K562 (cell line): ENCODE measurements around the gene MAP4K1. TPM values are rescaled to one million over a fixed set of nuclear protein-coding genes. Genes with fewer than 3 reads are reported as not detected.

Experiments used
- BRD9 ChIP-seq: fragments of 450-650 bp; IDR thresholded peaks from 2 replicates; pipeline ENCODE4 v1.6.1; 2018; ENCODE audit warnings: low read depth; ENCODE audit not compliant: partially characterized antibody
- DPF2 ChIP-seq: fragments of 450-650 bp; IDR thresholded peaks from 2 replicates; pipeline ENCODE4 v1.6.1; 2016
- ETV6 ChIP-seq, 3 experiments: fragments of 150-350 bp in 1 of 3; sonication (generic) in 1 of 3; formaldehyde crosslinking in 1 of 3; IDR thresholded peaks; 2 replicates each; pipeline versions ENCODE4 v1.6.1 to v1.8.0; 2014 to 2022; ENCODE audit warnings: borderline replicate concordance in 2 of 3, low read depth in 2 of 3, antibody characterized with exemption in 1 of 3, low read length in 1 of 3, mild to moderate bottlenecking in 1 of 3, missing genetic modification reagents in 1 of 3
- HDAC6 ChIP-seq: IDR thresholded peaks from 2 replicates; pipeline ENCODE4 v1.6.1; 2012; ENCODE audit warnings: low read depth, mild to moderate bottlenecking, control low read depth, inconsistent platforms, low read length, moderate library complexity
- HMG20A ChIP-seq: fragments of 450-650 bp; formaldehyde crosslinking; conservative IDR thresholded peaks from 2 replicates; pipeline ENCODE4 v1.4.0; 2020; ENCODE audit warnings: mild to moderate bottlenecking, mixed read lengths
- KLF16 ChIP-seq: IDR thresholded peaks from 2 replicates; pipeline ENCODE4 v1.6.1; 2016; ENCODE audit warnings: antibody characterized with exemption
- LEF1 ChIP-seq: fragments of 450-650 bp; IDR thresholded peaks from 2 replicates; pipeline ENCODE4 v1.6.1; 2016; ENCODE audit warnings: mild to moderate bottlenecking
- NFE2 ChIP-seq: IDR thresholded peaks from 2 replicates; pipeline ENCODE4 v1.6.1; 2014; ENCODE audit warnings: antibody characterized with exemption, low read depth
- PHB ChIP-seq: fragments of 250-450 bp; sonication (Bioruptor Pico); IDR thresholded peaks from 2 replicates; pipeline ENCODE4 v1.5.0; 2021
- POLR2H ChIP-seq: IDR thresholded peaks from 2 replicates; pipeline ENCODE4 v1.6.1; 2016; ENCODE audit warnings: missing genetic modification characterization, low read depth, mild to moderate bottlenecking, control low read depth, missing compliant biosample characterization, moderate library complexity
- RAD51 ChIP-seq: fragments of 450-650 bp; IDR thresholded peaks from 2 replicates; pipeline ENCODE4 v1.7.1; 2016; ENCODE audit warnings: low read depth, mild to moderate bottlenecking, borderline replicate concordance
- RB1 ChIP-seq: fragments of 450-650 bp; IDR thresholded peaks from 2 replicates; pipeline ENCODE4 v1.6.1; 2017; ENCODE audit warnings: low read depth, mild to moderate bottlenecking
- SPI1 ChIP-seq: IDR thresholded peaks from 2 replicates; pipeline ENCODE4 v1.6.1; 2011; ENCODE audit warnings: low read depth, low read length, control low read depth, borderline replicate concordance
- STAT5A ChIP-seq: IDR thresholded peaks from 2 replicates; pipeline ENCODE4 v1.6.1; 2012; ENCODE audit warnings: low read length, inconsistent platforms, borderline replicate concordance
- TBL1XR1 ChIP-seq, 2 experiments: IDR thresholded peaks; 2 replicates each; pipeline ENCODE4 v1.6.1; 2012; ENCODE audit warnings: improper control_type of control experiment in 2 of 2, low read length in 2 of 2, mild to moderate bottlenecking in 1 of 2
- ZNF408 ChIP-seq: fragments of 250-450 bp; sonication (Bioruptor Pico); IDR thresholded peaks from 2 replicates; pipeline ENCODE4 v1.4.0; 2020; ENCODE audit warnings: low read depth, mild to moderate bottlenecking, moderate library complexity
- ZNF583 ChIP-seq: fragments of 250-450 bp; sonication (Bioruptor Pico); IDR thresholded peaks from 2 replicates; pipeline ENCODE4 v1.4.0; 2020
- ZNF695 ChIP-seq: fragments of 450-650 bp; formaldehyde crosslinking; IDR thresholded peaks from 2 replicates; pipeline ENCODE4 v1.4.0; 2020; ENCODE audit warnings: mild to moderate bottlenecking, moderate library complexity
- ZNF79 ChIP-seq: fragments of 250-450 bp; sonication (Bioruptor Pico); IDR thresholded peaks from 2 replicates; pipeline ENCODE4 v1.4.0; 2020; ENCODE audit warnings: low read depth, mild to moderate bottlenecking, moderate library complexity
- polyA plus RNA-seq, 8 experiments: library from polyadenylated mRNA; depleted of rRNA in 4 of 8; stranded (reverse) in 5 of 8; unstranded in 3 of 8; fragments of >200 nt; fragmentation: Nextera tagmentation in 2 of 8; fragmentation: Illumina TruSeq in 1 of 8; extraction: Ambion mirVana in 2 of 8; extraction: Trizol in 1 of 8; gene quantifications; 2 replicates each; pipeline versions ENCODE4 v1.2.1 to v1.2.3, GENCODE V29; 2011 to 2014; ENCODE audit warnings: inconsistent platforms in 1 of 8, missing spikeins in 1 of 8
- total RNA-seq, 7 experiments: library from RNA; depleted of rRNA in 6 of 7; stranded (reverse); fragments of >200 nt in 6 of 7; fragmentation: Illumina TruSeq in 2 of 7; extraction: Trizol in 2 of 7; gene quantifications; 2 replicates each; pipeline versions ENCODE4 v1.2.1 to v1.2.3, GENCODE V29; 2011 to 2021; ENCODE audit warnings: low replicate concordance in 1 of 7
- TF ChIP-seq, protein P1 (sequence below): conservative IDR thresholded peaks from 2 replicates; pipeline ENCODE4 v1.6.1; 2011; ENCODE audit warnings: low read depth, mild to moderate bottlenecking, low read length; ENCODE audit not compliant: control insufficient read depth
- TF ChIP-seq, protein P2 (sequence below): fragments of 450-650 bp; conservative IDR thresholded peaks from 2 replicates; pipeline ENCODE4 v1.6.1; 2016; ENCODE audit warnings: missing genetic modification characterization, low read depth, mild to moderate bottlenecking, control low read depth, missing compliant biosample characterization
- TF ChIP-seq, protein P3 (sequence below): fragments of 250-450 bp; sonication (Bioruptor Pico); IDR thresholded peaks from 2 replicates; pipeline ENCODE4 v1.5.0; 2020; ENCODE audit warnings: mild to moderate bottlenecking, borderline replicate concordance
- TF ChIP-seq, protein P4 (sequence below): IDR thresholded peaks from 2 replicates; pipeline ENCODE4 v1.6.1; 2016; ENCODE audit warnings: missing genetic modification characterization, missing compliant biosample characterization

The MAP4K1 gene
- total and polyA plus RNA-seq, 9 of the 15 experiments (the other 6 are each of a cell fraction or from before 2014, with no cell fraction given) = 0.14 to 3.2 (median 0.73) TPM; not detected in 1

DNA sequence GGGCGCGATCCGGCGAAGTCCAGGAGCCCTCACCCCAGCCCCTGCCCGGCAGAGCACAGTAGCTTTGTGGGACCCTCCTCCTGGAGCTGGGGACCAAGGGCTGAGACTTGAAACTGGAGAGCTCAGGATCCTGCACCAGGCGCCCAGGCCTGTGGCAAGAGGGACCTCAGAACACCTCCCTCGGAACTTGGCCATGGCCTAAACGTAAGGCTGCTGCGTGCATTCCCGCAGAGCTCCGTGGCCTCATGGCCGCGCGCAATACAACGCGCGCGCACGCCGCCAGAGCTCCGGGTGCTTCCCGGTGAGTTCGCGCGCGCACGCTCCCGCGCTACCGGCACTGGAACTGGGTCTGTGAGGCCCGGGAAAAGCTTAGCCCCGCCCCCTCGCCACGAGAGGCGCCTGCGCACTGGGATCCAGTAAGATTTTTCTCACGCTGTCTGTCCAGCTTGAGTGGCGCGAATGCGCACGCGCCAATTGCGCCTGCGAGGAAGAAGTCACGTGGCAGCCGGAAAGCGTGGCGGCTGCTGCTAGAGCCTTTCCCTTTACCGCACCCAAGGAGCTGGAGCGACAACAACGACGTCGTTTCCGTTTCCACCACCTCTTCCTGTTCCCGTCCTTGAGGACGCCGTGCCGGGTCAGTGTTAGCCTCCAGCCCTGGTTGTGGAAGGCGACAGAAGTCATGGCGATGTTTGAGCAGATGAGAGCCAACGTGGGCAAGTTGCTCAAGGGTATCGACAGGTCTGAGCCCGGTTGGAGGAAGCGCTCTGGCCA lies 1.0 kb upstream of the MAP4K1 start, which contains the start of gene EIF3K (continued):
- peak in 1 of 2 experiments; percentile 22; a peak in 2 of 4 replicates for TF ChIP-seq ETV6 (IDR thresholded peaks at IDR 0.05; ENCODE audit: borderline replicate concordance in 1 of 2, low read depth in 2 of 2, low read length in 1 of 2)
- TF ChIP-seq ETV6 (CRISPR knock-in tag; IDR thresholded peaks at IDR 0.05; ENCODE audit: borderline replicate concordance) = no peak
- no peak for TF ChIP-seq LEF1
- no peak for TF ChIP-seq ZNF408 (CRISPR knock-in tag)
- TF ChIP-seq, protein P1, sequence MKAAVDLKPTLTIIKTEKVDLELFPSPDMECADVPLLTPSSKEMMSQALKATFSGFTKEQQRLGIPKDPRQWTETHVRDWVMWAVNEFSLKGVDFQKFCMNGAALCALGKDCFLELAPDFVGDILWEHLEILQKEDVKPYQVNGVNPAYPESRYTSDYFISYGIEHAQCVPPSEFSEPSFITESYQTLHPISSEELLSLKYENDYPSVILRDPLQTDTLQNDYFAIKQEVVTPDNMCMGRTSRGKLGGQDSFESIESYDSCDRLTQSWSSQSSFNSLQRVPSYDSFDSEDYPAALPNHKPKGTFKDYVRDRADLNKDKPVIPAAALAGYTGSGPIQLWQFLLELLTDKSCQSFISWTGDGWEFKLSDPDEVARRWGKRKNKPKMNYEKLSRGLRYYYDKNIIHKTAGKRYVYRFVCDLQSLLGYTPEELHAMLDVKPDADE = no peak; the same call in none of the 2 replicates
- TF ChIP-seq, protein P2, sequence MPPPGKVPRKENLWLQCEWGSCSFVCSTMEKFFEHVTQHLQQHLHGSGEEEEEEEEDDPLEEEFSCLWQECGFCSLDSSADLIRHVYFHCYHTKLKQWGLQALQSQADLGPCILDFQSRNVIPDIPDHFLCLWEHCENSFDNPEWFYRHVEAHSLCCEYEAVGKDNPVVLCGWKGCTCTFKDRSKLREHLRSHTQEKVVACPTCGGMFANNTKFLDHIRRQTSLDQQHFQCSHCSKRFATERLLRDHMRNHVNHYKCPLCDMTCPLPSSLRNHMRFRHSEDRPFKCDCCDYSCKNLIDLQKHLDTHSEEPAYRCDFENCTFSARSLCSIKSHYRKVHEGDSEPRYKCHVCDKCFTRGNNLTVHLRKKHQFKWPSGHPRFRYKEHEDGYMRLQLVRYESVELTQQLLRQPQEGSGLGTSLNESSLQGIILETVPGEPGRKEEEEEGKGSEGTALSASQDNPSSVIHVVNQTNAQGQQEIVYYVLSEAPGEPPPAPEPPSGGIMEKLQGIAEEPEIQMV (tag) = no peak
- TF ChIP-seq DPF2 = no peak
- TF ChIP-seq ZNF583 (CRISPR knock-in tag) = 0 out of 2 replicates have a peak, but pooled peaks have one; percentile 30
- no peak for TF ChIP-seq HMG20A (CRISPR knock-in tag)
- TF ChIP-seq, protein P3, sequence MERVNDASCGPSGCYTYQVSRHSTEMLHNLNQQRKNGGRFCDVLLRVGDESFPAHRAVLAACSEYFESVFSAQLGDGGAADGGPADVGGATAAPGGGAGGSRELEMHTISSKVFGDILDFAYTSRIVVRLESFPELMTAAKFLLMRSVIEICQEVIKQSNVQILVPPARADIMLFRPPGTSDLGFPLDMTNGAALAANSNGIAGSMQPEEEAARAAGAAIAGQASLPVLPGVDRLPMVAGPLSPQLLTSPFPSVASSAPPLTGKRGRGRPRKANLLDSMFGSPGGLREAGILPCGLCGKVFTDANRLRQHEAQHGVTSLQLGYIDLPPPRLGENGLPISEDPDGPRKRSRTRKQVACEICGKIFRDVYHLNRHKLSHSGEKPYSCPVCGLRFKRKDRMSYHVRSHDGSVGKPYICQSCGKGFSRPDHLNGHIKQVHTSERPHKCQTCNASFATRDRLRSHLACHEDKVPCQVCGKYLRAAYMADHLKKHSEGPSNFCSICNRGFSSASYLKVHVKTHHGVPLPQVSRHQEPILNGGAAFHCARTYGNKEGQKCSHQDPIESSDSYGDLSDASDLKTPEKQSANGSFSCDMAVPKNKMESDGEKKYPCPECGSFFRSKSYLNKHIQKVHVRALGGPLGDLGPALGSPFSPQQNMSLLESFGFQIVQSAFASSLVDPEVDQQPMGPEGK (CRISPR knock-in tag) = no peak
- TF ChIP-seq PHB (CRISPR knock-in tag) = 0 out of 2 replicates have a peak, but pooled peaks have one; percentile 47
- no peak for TF ChIP-seq HDAC6
- peak; percentile 77 for TF ChIP-seq SPI1
- TF ChIP-seq RAD51 = peak; percentile 98
- peak; percentile 90 for TF ChIP-seq RB1
- TF ChIP-seq TBL1XR1 (IDR thresholded peaks at IDR 0.05; ENCODE audit: low read length in 2 of 2) = no peak
- TF ChIP-seq, protein P4, sequence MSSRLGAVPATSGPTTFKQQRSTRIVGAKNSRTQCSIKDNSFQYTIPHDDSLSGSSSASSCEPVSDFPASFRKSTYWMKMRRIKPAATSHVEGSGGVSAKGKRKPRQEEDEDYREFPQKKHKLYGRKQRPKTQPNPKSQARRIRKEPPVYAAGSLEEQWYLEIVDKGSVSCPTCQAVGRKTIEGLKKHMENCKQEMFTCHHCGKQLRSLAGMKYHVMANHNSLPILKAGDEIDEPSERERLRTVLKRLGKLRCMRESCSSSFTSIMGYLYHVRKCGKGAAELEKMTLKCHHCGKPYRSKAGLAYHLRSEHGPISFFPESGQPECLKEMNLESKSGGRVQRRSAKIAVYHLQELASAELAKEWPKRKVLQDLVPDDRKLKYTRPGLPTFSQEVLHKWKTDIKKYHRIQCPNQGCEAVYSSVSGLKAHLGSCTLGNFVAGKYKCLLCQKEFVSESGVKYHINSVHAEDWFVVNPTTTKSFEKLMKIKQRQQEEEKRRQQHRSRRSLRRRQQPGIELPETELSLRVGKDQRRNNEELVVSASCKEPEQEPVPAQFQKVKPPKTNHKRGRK (tag) = no peak
- TF ChIP-seq KLF16 = no peak
- TF ChIP-seq BRD9 = no peak
- TF ChIP-seq NFE2 = no peak
- no peak for TF ChIP-seq ZNF695 (CRISPR knock-in tag)
- no peak for TF ChIP-seq STAT5A
- TF ChIP-seq ZNF79 (CRISPR knock-in tag) = no peak
- peak; percentile 73; the same call in 1 of the 2 replicates for TF ChIP-seq POLR2H (tag)
